ENCODE measurements around the gene MAEL.

The MAEL gene

DNA sequence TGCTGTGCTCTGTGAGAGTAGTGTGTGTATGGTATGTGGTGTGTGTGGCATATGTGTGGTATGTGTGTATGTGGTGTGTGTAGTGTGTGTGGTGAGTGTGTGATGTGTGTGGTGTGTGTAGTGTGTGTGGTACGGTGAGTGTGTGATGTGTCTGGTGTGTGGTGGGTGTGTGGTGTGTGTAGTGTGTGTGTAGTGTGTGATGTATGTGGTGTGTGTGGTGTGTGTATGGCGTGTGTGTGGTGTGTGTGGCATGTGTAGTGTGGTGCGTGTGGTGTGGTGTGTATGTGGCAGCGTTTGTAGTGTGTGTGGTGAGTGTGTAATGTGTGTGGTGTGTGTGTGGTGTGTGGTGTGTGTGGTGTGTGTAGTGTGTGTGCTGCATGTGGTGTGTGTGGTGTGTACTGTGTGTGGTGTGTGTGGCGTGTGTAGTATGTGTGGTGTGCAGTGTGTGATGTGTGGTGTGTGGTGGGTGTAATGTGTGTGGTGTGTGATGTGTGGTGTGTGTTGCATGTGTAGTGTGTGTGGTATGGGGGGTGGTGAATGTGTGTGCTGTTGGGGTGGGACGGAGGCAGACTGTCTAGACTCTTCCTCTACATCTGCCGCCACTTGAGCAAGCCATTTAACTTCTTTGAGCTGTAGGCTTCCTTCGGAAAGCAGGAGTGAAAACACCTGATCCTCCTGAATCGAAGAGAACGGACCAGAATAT, 67.6 kb downstream of the MAEL start:
- no peak for DNase-seq (ENCODE audit: low spot score)

GRCh38 chr1:167057241-167057688, 68.2 kb downstream of the MAEL start:
- DNase-seq (ENCODE audit: low spot score): peak; percentile 48

DNA sequence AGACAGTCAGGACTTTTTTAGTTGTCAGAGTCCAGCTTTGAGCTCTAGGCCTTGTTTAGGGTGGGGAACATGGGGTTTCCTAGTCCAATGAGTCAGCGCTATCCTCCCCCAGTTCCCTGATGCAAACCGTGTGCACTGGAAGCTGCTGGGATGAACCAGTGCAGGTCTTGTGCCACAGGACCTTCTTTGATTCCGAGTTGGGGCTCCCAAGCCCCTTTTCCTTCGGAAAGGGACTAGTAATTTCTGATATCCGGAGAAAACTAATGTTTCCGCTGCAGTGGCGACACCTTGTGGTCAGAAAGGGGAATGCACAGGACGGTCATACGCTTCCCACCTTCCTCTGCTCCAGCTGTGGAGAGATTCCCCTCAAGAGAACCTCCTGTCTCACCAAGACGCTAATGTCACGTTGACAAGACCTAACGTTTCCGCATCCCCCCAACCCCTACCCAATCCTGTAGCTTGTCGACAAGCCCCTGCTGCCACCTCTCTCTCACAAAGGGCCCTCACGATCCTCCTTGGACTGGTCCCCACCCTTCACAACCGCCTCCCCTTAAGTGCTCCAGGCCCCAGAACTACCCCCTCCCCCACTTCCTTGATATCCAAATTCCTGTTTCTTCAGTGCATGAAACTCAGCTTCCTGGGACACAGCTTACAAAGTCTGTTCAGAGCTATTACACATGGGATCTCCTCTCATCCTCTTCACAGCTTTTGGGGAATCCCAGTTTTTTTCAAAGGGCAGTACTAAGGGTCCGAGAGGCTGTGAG, 70.1 kb downstream of the MAEL start:
- DNase-seq (ENCODE audit: low spot score): peak; percentile 48

- no peak for DNase-seq (ENCODE audit: low spot score)
Observed at GRCh38 chr1:167059809-167060107, 70.7 kb downstream of the MAEL start.

GRCh38 chr1:167060141-167061072, 71.3 kb downstream of the MAEL start:
- no peak for DNase-seq (ENCODE audit: low spot score)

DNA sequence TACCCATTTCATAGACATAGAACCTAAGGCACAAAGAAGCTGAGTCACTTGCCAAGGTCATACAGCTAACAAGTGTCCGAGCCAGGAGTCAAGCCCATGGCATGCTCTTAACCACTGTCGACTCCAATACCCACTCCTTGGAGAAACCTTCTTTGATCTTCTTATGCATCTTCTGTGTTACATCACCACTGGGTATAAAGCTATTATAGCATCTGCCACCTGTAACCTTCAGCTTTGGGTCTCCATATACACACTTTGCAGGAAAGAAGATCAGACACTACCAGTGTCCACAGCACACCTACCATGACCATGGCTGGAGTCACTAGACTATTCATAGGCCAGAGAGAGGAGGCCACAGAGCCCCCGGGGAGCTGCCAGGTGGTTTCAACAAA, 72.0 kb downstream of the MAEL start:
- DNase-seq (ENCODE audit: low spot score): no peak

GRCh38 chr1:167064621-167065020, 75.5 kb downstream of the MAEL start:
- DNase-seq (ENCODE audit: low spot score): no peak

GRCh38 chr1:167065471-167065870, 76.4 kb downstream of the MAEL start:
- no peak for DNase-seq (ENCODE audit: low spot score)

DNA sequence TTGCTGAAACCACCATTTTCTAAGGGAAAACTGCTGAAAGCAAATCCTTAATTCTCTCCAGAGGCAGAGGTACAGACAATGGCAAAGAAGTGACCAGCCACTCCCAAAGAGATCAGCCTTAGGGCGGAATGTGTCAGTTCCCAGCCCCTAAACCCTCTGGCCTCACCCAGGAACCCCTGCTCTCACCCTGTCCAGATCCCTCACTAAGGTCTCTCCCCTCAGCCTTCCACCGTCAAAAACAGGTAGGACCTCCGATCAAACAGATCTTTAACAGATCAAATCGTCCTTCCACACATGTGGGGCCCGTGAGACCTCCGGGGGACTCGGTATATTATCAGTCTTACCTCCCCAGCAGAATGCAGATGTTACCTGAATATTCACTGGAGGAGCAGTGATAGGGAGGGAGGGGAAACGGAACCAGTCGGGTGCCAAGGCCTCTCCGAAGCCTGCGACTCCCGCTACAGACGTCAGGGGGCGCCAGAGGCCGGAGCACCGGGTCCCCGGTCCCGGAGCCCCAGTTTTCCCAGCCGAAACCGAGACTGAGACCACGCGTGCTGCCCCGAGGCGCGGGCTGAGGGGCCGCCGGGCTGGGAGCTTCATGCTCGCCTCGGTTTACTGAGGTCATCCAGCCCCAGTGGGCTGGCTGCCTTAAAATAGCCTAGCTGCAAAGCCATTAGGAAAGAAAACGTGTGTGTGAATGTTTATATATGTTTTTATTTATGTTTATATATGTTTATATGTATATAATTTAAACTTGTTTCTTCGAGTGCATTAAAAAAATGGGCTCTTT, 77.4 kb downstream of the MAEL start:
- DNase-seq (ENCODE audit: low spot score): peak; percentile 44

- DNase-seq (ENCODE audit: low spot score): no peak
Observed at GRCh38 chr1:167067904-167068303, 78.8 kb downstream of the MAEL start.

- DNase-seq (ENCODE audit: low spot score): no peak
Observed at GRCh38 chr1:167068761-167069160, 79.7 kb downstream of the MAEL start.

DNA sequence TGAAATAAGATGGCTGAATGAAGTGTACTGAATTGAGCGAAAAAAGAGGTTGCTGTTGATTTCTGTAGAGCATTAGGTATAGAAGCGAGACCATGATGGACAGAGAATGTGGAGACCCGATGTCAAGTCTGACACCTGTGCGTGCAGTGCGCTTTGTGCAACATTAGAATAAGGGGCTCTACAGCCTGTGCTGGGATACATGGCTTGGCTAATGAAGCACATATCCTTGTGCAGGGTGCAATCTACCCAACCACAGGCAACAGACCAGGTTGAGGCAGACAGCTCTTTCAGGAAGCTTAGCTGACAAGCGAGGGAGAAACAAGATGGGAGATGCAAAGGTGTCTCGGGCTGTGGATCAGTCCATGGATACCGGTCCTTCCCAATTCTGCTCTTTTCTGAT, 82.2 kb downstream of the MAEL start:
- no peak for DNase-seq (ENCODE audit: low spot score)

All from pons (tissue), 1 donor.